ENCODE data around the gene ZNF892. TPM values are rescaled to one million over a fixed set of nuclear protein-coding genes. Genes with fewer than 3 reads are reported as not detected.

The ZNF892 gene
- polyA plus RNA-seq, 1 donor (not counting 4 experiments of a cell fraction or from before 2014, with no cell fraction given): 1.6 TPM

Other genes starting within 250 kb of the ZNF892 start
- gene MAL, start 181.8 kb upstream of the ZNF892 start, polyA plus RNA-seq: not detected in 3 replicates
- gene MRPS5, start 85.7 kb upstream of the ZNF892 start, polyA plus RNA-seq: 52.2 to 64.9 TPM (median 56.7 TPM) in 3 replicates
- 4.0 to 8.0 TPM (median 7.9 TPM) in 3 replicates for gene ZNF514, start 47.7 kb upstream of the ZNF892 start, polyA plus RNA-seq
- 3.1 to 3.7 TPM (median 3.5 TPM) in 3 replicates for gene ZNF2, start 41.7 kb upstream of the ZNF892 start, polyA plus RNA-seq
- gene PROM2, start 66.9 kb downstream of the ZNF892 start, polyA plus RNA-seq: 11.4 to 21.2 TPM (median 16.8 TPM) in 3 replicates
- gene KCNIP3, start 89.8 kb downstream of the ZNF892 start, polyA plus RNA-seq: 0.66 to 2.1 TPM (median 1.5 TPM) in 3 replicates
- 25.0 to 28.2 TPM (median 27.2 TPM) in 3 replicates for gene FAHD2A, start 195.2 kb downstream of the ZNF892 start, polyA plus RNA-seq

Measured in keratinocyte (primary cell).